Right atrium auricular region (tissue), 2 donors: ENCODE results near the gene ZNF778. TPM values are rescaled to one million over a fixed set of nuclear protein-coding genes. Genes with fewer than 3 reads are reported as not detected.

Experiments used
- DNase-seq: peaks from one replicate; pipeline ENCODE4 v3.0.0-alpha.2; 2019; ENCODE audit warnings: low spot score
- H3K27ac ChIP-seq, 2 donors: fragments of 200-600 bp; sonication (generic); 1 replicate in 1 of 2; 2 replicates in 1 of 2; pipeline ENCODE4 v1.5.1; 2016 to 2019
- H3K27me3 ChIP-seq, 2 donors: fragments of 200-600 bp; sonication (generic); one replicate each; pipeline versions ENCODE4 v1.5.1 to v1.6.0; 2017 to 2019
- H3K36me3 ChIP-seq: fragments of 200-600 bp; sonication (generic); one replicate; pipeline ENCODE4 v1.5.1; 2016
- H3K4me1 ChIP-seq, 2 donors: fragments of 200-600 bp; sonication (generic); one replicate each; pipeline versions ENCODE4 v1.5.1 to v1.6.0; 2017 to 2019
- H3K4me3 ChIP-seq, 2 donors: fragments of 200-600 bp; sonication (generic); 1 replicate in 1 of 2; 2 replicates in 1 of 2; pipeline ENCODE4 v1.5.1; 2017 to 2019; ENCODE audit warnings: mild to moderate bottlenecking in 1 of 2, moderate library complexity in 1 of 2
- H3K9me3 ChIP-seq, 2 donors: fragments of 200-600 bp; sonication (generic); one replicate each; pipeline ENCODE4 v1.5.1; 2019
- CTCF ChIP-seq, 2 donors: fragments of 200-600 bp; sonication (generic); IDR thresholded peaks; one replicate each; pipeline ENCODE4 v1.5.1; 2019; ENCODE audit warnings: antibody characterized with exemption in 2 of 2
- total RNA-seq, 2 donors: library from RNA; depleted of rRNA; stranded (reverse); fragments of >200 nt; gene quantifications; one replicate each; pipeline ENCODE4 v1.1.0, GENCODE V29; 2016

ZNF778 gene
- total RNA-seq, 2 donors from 2014 or later = 5.7 to 8.0 TPM

- no peak overlapping the region for H3K4me3 ChIP-seq
- no peak overlapping the region for H3K27ac ChIP-seq
- H3K36me3 ChIP-seq = peaks cover 80% of the 10 kb centered on the region
- DNase-seq = no peak
- no peaks in the 10 kb centered on the region for H3K27me3 ChIP-seq
- TF ChIP-seq CTCF (IDR thresholded peaks at IDR 0.05) = no peak
- H3K9me3 ChIP-seq = no peaks in the 10 kb centered on the region
- H3K4me1 ChIP-seq = no peaks in the 10 kb centered on the region
Observed at GRCh38 chr16:89274561-89275283, 57.2 kb downstream of the ZNF778 start.

GRCh38 chr16:89275284-89275584, 57.7 kb downstream of the ZNF778 start:
- no peak for DNase-seq
- no peak for TF ChIP-seq CTCF (IDR thresholded peaks at IDR 0.05)
- no peak overlapping the region for H3K27ac ChIP-seq
- H3K9me3 ChIP-seq = no peaks in the 10 kb centered on the region
- H3K4me3 ChIP-seq = no peak overlapping the region
- H3K36me3 ChIP-seq = peaks cover 80% of the 10 kb centered on the region
- H3K4me1 ChIP-seq = no peaks in the 10 kb centered on the region
- no peaks in the 10 kb centered on the region for H3K27me3 ChIP-seq

GRCh38 chr16:89275837-89276720, 58.6 kb downstream of the ZNF778 start:
- no peak for DNase-seq
- H3K36me3 ChIP-seq = peaks cover 82% of the 10 kb centered on the region
- no peak overlapping the region for H3K4me3 ChIP-seq
- no peaks in the 10 kb centered on the region for H3K9me3 ChIP-seq
- no peaks in the 10 kb centered on the region for H3K27me3 ChIP-seq
- TF ChIP-seq CTCF (IDR thresholded peaks at IDR 0.05) = no peak
- H3K27ac ChIP-seq = no peak overlapping the region
- H3K4me1 ChIP-seq = no peaks in the 10 kb centered on the region

GRCh38 chr16:89277049-89277448, 59.5 kb downstream of the ZNF778 start:
- no peaks in the 10 kb centered on the region for H3K9me3 ChIP-seq
- no peak for TF ChIP-seq CTCF (IDR thresholded peaks at IDR 0.05)
- no peaks in the 10 kb centered on the region for H3K27me3 ChIP-seq
- no peak overlapping the region for H3K27ac ChIP-seq
- H3K4me1 ChIP-seq = no peaks in the 10 kb centered on the region
- peaks cover 82% of the 10 kb centered on the region for H3K36me3 ChIP-seq
- H3K4me3 ChIP-seq = no peak overlapping the region
- no peak for DNase-seq

- no peak for TF ChIP-seq CTCF (IDR thresholded peaks at IDR 0.05)
- no peaks in the 10 kb centered on the region for H3K27me3 ChIP-seq
- no peaks in the 10 kb centered on the region for H3K4me1 ChIP-seq
- DNase-seq = no peak
- H3K9me3 ChIP-seq = no peaks in the 10 kb centered on the region
- H3K4me3 ChIP-seq = no peak overlapping the region
- H3K27ac ChIP-seq = no peak overlapping the region
- peaks cover 83% of the 10 kb centered on the region for H3K36me3 ChIP-seq
Observed at GRCh38 chr16:89277641-89278341, 60.3 kb downstream of the ZNF778 start.
